ENCODE data around the gene PITPNC1. TPM values are rescaled to one million over a fixed set of nuclear protein-coding genes. Genes with fewer than 3 reads are reported as not detected.
"Not testable (repeated sequence)": the region's sequence is repeated elsewhere in the genome, so short reads cannot be mapped to it uniquely, and the experiment has no call there.

Gene PITPNC1
- total RNA-seq, 1 donor from 2014 or later = 28.7 TPM

DNA sequence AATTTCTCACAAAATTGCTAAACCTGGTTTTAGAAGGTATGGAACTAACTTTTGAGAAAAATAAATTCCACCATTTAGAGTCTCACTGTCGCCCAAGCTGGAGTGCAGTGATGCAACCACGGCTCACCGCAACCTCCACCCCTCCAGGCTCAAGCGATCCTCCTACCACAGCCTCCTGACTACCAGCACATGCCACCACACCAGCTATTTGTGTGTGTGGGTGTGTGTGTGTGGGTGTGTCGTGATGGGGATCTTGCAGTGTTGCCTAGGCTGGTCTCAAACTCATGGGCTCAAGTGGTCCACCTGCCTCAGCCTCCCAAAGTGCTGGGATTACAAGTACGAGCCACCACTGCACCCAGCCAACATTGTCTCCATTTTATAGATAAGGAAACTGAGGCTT lies 269.4 kb downstream of the PITPNC1 start:
- Histone ChIP-seq H3K4me3 (ENCODE audit: low read depth, low read length) (no peak overlapping the region), H3K36me3 (ENCODE audit: control insufficient read depth, insufficient read depth, low read length) (no peaks in the 10 kb centered on the region), H3K27me3 (ENCODE audit: control insufficient read depth, insufficient read depth, low read length) (no peaks in the 10 kb centered on the region)
- FAIRE-seq (peak; percentile 89), DNase-seq (ENCODE audit: low read depth) (no peak)
- TF ChIP-seq, protein P1, sequence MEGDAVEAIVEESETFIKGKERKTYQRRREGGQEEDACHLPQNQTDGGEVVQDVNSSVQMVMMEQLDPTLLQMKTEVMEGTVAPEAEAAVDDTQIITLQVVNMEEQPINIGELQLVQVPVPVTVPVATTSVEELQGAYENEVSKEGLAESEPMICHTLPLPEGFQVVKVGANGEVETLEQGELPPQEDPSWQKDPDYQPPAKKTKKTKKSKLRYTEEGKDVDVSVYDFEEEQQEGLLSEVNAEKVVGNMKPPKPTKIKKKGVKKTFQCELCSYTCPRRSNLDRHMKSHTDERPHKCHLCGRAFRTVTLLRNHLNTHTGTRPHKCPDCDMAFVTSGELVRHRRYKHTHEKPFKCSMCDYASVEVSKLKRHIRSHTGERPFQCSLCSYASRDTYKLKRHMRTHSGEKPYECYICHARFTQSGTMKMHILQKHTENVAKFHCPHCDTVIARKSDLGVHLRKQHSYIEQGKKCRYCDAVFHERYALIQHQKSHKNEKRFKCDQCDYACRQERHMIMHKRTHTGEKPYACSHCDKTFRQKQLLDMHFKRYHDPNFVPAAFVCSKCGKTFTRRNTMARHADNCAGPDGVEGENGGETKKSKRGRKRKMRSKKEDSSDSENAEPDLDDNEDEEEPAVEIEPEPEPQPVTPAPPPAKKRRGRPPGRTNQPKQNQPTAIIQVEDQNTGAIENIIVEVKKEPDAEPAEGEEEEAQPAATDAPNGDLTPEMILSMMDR (IDR thresholded peaks at IDR 0.05; ENCODE audit: insufficient read depth, low read length, severe bottlenecking) = no peak

DNA sequence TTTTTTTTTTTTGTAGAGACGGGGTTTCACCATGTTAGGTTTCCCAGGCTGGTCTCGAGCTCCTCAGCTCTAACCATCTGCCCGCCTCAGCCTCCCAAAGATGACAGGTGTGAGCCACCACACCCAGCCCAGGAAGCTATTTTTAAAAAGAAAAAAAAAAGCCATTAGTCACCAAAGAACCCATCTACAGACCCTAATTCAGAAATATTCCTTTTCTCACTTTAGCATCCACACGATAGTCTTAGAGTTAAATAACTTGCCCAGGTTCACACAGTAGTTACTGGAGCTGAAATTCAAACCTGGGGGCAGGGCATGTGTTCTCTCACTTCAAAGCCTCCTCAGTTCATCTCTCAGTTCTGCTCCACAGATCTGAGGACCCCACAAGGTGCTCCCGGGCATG lies 270.4 kb downstream of the PITPNC1 start:
- no peak for FAIRE-seq
- TF ChIP-seq, protein P1 (IDR thresholded peaks at IDR 0.05; ENCODE audit: insufficient read depth, low read length, severe bottlenecking) = no peak
- Histone ChIP-seq H3K27me3 (ENCODE audit: control insufficient read depth, insufficient read depth, low read length) (no peaks in the 10 kb centered on the region), H3K4me3 (ENCODE audit: low read depth, low read length) (no peak overlapping the region), H3K36me3 (ENCODE audit: control insufficient read depth, insufficient read depth, low read length) (no peaks in the 10 kb centered on the region)
- no peak for DNase-seq (ENCODE audit: low read depth)

DNA sequence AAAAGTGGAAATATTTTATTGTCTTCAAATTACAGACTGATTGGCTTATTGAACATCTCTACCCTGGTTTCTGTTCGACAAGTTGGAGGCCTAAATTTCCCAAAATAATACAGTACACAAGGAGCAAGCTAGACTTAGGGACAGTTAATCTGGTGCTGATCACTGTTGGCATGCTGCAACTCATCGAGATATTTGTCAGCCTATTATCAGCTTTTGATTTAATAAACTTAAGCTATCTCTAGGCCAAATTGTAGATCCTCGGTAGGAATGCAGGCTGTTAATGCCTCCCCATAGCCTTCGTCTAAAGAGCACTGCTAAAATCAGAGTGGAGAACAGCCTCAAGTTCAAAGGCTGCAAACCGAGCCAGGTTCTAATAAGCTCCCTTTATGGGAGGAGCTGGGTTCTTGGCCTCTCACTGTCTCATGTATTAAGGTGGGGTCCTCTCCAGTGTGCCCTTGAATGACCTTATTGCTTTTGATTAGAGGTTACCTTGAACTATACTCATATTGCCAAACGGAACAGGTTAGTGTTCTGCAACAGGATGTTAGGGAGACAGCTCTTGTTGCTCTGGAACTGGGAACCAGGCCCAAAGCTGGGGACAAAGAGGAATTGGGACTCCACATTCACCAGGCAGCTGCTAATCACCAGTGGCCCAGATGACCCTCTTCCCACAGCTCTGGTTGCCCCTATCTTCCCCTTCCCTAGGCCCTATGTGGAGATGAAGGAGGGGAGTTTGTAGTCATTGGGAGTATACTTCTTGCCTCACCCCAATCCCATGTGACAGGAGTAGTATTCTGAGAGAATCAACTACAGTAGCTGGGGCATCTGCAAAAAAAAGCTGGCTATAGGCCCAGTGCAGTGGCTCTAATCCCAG lies 271.2 kb downstream of the PITPNC1 start:
- TF ChIP-seq, protein P1 (IDR thresholded peaks at IDR 0.05; ENCODE audit: insufficient read depth, low read length, severe bottlenecking) = no peak
- Histone ChIP-seq H3K27me3 (ENCODE audit: control insufficient read depth, insufficient read depth, low read length) (no peaks in the 10 kb centered on the region), H3K4me3 (ENCODE audit: low read depth, low read length) (no peak overlapping the region), H3K36me3 (ENCODE audit: control insufficient read depth, insufficient read depth, low read length) (no peaks in the 10 kb centered on the region)
- no peak for DNase-seq (ENCODE audit: low read depth)
- FAIRE-seq = no peak

DNA sequence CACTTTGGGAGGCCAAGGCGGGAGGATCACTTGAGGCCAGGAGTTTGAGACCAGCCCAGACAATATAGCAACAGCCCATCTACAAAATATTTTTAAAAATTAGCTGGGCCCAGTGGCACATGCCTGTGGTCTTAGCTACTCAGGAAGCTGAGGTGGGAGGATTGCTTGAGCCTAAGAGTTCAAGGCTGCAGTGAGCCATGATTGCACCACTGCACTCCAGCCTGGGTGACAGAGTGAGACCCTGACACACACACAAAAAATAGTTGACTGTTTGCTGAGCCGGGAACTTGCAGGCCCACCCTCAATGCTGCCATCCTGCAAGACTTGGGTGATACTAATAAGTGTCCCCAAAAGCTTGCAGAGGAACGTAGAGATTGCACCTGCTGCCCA lies 271.8 kb downstream of the PITPNC1 start:
- FAIRE-seq; H3K36me3 ChIP-seq (ENCODE audit: control insufficient read depth, insufficient read depth, low read length); H3K4me3 ChIP-seq (ENCODE audit: low read depth, low read length); DNase-seq (ENCODE audit: low read depth); H3K27me3 ChIP-seq (ENCODE audit: control insufficient read depth, insufficient read depth, low read length): not testable (repeated sequence)

DNA sequence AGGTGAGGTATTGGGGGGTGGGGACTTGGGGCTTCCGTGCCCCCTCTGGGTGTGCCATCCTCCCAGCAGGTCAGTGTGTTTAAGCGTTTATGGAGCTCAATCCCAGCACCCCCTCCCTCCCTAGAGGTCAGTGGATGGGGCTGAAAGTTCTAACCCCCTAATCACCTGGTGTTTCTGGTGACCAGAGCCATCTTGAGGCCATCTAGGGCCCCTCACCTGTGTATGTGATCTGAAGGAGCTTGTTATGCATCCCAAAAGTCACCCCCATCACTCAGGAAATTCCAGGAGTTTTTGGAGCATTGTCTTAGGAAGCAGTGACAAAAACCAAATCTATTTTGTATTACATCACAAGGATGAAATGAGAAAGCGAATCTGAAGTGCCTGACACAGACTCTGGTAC lies 272.8 kb downstream of the PITPNC1 start:
- no peak for DNase-seq (ENCODE audit: low read depth)
- Histone ChIP-seq H3K27me3 (ENCODE audit: control insufficient read depth, insufficient read depth, low read length) (no peaks in the 10 kb centered on the region), H3K4me3 (ENCODE audit: low read depth, low read length) (no peak overlapping the region), H3K36me3 (ENCODE audit: control insufficient read depth, insufficient read depth, low read length) (no peaks in the 10 kb centered on the region)
- TF ChIP-seq, protein P1 (IDR thresholded peaks at IDR 0.05; ENCODE audit: insufficient read depth, low read length, severe bottlenecking) = no peak
- no peak for FAIRE-seq

DNA sequence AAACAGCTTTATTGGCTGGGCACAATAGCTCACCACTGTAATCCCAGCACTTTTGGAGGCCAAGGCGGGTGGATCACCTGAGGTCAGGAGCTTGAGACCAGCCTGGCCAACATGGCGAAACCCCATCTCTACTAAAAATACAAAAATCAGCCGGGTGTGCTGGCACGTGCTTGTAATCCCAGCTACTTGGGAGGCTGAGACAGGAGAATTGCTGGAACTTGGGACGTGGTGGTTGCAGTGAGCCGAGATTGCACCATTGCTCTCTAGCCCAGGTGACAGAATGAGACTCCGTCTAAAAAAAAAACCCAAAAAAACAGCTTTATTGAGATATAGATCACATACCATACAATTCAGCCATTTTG lies 274.1 kb downstream of the PITPNC1 start:
- not testable (repeated sequence) for H3K36me3 ChIP-seq (ENCODE audit: control insufficient read depth, insufficient read depth, low read length); H3K4me3 ChIP-seq (ENCODE audit: low read depth, low read length); FAIRE-seq; DNase-seq (ENCODE audit: low read depth); H3K27me3 ChIP-seq (ENCODE audit: control insufficient read depth, insufficient read depth, low read length)

DNA sequence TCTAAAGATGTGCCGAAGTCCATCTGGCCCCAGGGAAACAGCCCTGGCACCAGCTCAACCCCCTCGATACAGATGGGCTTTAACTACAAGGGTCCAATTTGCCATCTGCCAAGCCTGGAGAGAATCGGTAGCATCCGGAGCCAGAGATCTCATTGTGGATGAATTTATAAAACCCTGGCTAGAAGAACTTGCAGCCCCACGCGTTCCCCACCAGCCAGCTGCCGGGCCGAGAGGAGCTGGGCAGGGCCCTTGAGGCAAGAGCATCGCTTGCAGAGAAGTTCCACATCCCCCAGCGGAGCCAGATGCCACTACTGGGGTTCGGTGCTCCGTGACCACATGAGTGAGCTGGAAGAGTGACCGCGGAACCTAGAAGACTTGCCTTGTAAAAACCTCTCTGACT lies 275.4 kb downstream of the PITPNC1 start:
- TF ChIP-seq, protein P1 (IDR thresholded peaks at IDR 0.05; ENCODE audit: insufficient read depth, low read length, severe bottlenecking) = no peak
- Histone ChIP-seq H3K36me3 (ENCODE audit: control insufficient read depth, insufficient read depth, low read length) (no peaks in the 10 kb centered on the region), H3K27me3 (ENCODE audit: control insufficient read depth, insufficient read depth, low read length) (no peaks in the 10 kb centered on the region), H3K4me3 (ENCODE audit: low read depth, low read length) (no peak overlapping the region)
- FAIRE-seq (no peak), DNase-seq (ENCODE audit: low read depth) (no peak)
